K562 (cell line): ENCODE results near the gene SMIM17. TPM values are rescaled to one million over a fixed set of nuclear protein-coding genes. Genes with fewer than 3 reads are reported as not detected.

Source experiments
- ESRRA ChIP-seq: fragments of 450-650 bp; IDR thresholded peaks from 2 replicates; pipeline ENCODE4 v1.6.1; 2014; ENCODE audit warnings: low read depth, mild to moderate bottlenecking, moderate library complexity, borderline replicate concordance
- ETS1 ChIP-seq: conservative IDR thresholded peaks from 2 replicates; pipeline ENCODE4 v1.6.1; 2011; ENCODE audit warnings: low read depth, mild to moderate bottlenecking, low read length; ENCODE audit not compliant: control insufficient read depth
- FOXK1 ChIP-seq: sonication (generic); formaldehyde crosslinking; IDR thresholded peaks from 2 replicates; pipeline ENCODE4 v1.8.0; 2022; ENCODE audit warnings: missing genetic modification reagents, mild to moderate bottlenecking, borderline replicate concordance
- GATA2 ChIP-seq: sonication (generic); formaldehyde crosslinking; IDR thresholded peaks from 2 replicates; pipeline ENCODE4 v1.4.0; 2020; ENCODE audit warnings: mild to moderate bottlenecking, missing genetic modification reagents
- HNRNPUL1 ChIP-seq: fragments of 200-400 bp; formaldehyde crosslinking; IDR thresholded peaks from 2 replicates; pipeline ENCODE4 v1.6.1; 2017; ENCODE audit warnings: low read length
- MXI1 ChIP-seq: IDR thresholded peaks from 2 replicates; pipeline ENCODE4 v1.6.1; 2011; ENCODE audit warnings: low read depth, mild to moderate bottlenecking, improper control_type of control experiment, low read length
- RBM14 ChIP-seq: fragments of 200-400 bp; formaldehyde crosslinking; IDR thresholded peaks from 2 replicates; pipeline ENCODE4 v1.6.1; 2018; ENCODE audit warnings: low read depth, mild to moderate bottlenecking, low read length, moderate library complexity, borderline replicate concordance; ENCODE audit not compliant: insufficient read depth
- TBL1XR1 ChIP-seq, 2 experiments: IDR thresholded peaks; 2 replicates each; pipeline ENCODE4 v1.6.1; 2012; ENCODE audit warnings: improper control_type of control experiment in 2 of 2, low read length in 2 of 2, mild to moderate bottlenecking in 1 of 2
- TFAP4 ChIP-seq: sonication (generic); formaldehyde crosslinking; IDR thresholded peaks from 2 replicates; pipeline ENCODE4 v1.8.0; 2022; ENCODE audit warnings: missing genetic modification reagents, mild to moderate bottlenecking, moderate library complexity, borderline replicate concordance
- ZBTB40 ChIP-seq, 2 experiments: fragments of 450-650 bp in 1 of 2; sonication (generic) in 1 of 2; formaldehyde crosslinking in 1 of 2; IDR thresholded peaks; 2 replicates each; pipeline versions ENCODE4 v1.7.1 to v1.9.0; 2016 to 2022; ENCODE audit warnings: inconsistent platforms in 1 of 2, mild to moderate bottlenecking in 1 of 2, missing genetic modification reagents in 1 of 2
- ZNF766 ChIP-seq: fragments of 200-800 bp; sonication (Bioruptor generic); conservative IDR thresholded peaks from 2 replicates; pipeline ENCODE4 v1.6.1; 2016; ENCODE audit warnings: missing genetic modification characterization, missing compliant biosample characterization
- ZSCAN29 ChIP-seq: fragments of 450-650 bp; IDR thresholded peaks from 2 replicates; pipeline ENCODE4 v1.6.1; 2017
- polyA plus RNA-seq, 8 experiments: library from polyadenylated mRNA; depleted of rRNA in 4 of 8; stranded (reverse) in 5 of 8; unstranded in 3 of 8; fragments of >200 nt; fragmentation: Nextera tagmentation in 2 of 8; fragmentation: Illumina TruSeq in 1 of 8; extraction: Ambion mirVana in 2 of 8; extraction: Trizol in 1 of 8; gene quantifications; 2 replicates each; pipeline versions ENCODE4 v1.2.1 to v1.2.3, GENCODE V29; 2011 to 2014; ENCODE audit warnings: inconsistent platforms in 1 of 8, missing spikeins in 1 of 8
- total RNA-seq, 7 experiments: library from RNA; depleted of rRNA in 6 of 7; stranded (reverse); fragments of >200 nt in 6 of 7; fragmentation: Illumina TruSeq in 2 of 7; extraction: Trizol in 2 of 7; gene quantifications; 2 replicates each; pipeline versions ENCODE4 v1.2.1 to v1.2.3, GENCODE V29; 2011 to 2021; ENCODE audit warnings: low replicate concordance in 1 of 7
- TF ChIP-seq, protein P1 (sequence below): sonication (generic); formaldehyde crosslinking; IDR thresholded peaks from 2 replicates; pipeline ENCODE4 v1.8.0; 2022; ENCODE audit warnings: mild to moderate bottlenecking, missing genetic modification reagents, borderline replicate concordance

The SMIM17 gene
- total and polyA plus RNA-seq, 9 of the 15 experiments (the other 6 are each of a cell fraction or from before 2014, with no cell fraction given), result not detected

- TF ChIP-seq, protein P1, sequence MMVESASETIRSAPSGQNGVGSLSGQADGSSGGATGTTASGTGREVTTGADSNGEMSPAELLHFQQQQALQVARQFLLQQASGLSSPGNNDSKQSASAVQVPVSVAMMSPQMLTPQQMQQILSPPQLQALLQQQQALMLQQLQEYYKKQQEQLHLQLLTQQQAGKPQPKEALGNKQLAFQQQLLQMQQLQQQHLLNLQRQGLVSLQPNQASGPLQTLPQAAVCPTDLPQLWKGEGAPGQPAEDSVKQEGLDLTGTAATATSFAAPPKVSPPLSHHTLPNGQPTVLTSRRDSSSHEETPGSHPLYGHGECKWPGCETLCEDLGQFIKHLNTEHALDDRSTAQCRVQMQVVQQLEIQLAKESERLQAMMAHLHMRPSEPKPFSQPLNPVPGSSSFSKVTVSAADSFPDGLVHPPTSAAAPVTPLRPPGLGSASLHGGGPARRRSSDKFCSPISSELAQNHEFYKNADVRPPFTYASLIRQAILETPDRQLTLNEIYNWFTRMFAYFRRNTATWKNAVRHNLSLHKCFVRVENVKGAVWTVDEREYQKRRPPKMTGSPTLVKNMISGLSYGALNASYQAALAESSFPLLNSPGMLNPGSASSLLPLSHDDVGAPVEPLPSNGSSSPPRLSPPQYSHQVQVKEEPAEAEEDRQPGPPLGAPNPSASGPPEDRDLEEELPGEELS (CRISPR knock-in tag), result peak; percentile 66; the same call in 1 of the 2 replicates
- TF ChIP-seq GATA2 (CRISPR knock-in tag) (no peak), MXI1 (no peak), ESRRA (no peak), RBM14 (no peak), HNRNPUL1 (no peak), FOXK1 (peak; percentile 64; the same call in 1 of the 2 replicates), ETS1 (no peak), TFAP4 (CRISPR knock-in tag) (peak; percentile 81), ZBTB40 (IDR thresholded peaks at IDR 0.05) (peak; percentile 87), ZBTB40 (CRISPR knock-in tag; IDR thresholded peaks at IDR 0.05) (peak; percentile 31; the same call in 1 of the 2 replicates), ZNF766 (CRISPR knock-in tag) (peak; percentile 82), ZSCAN29 (no peak), TBL1XR1 (IDR thresholded peaks at IDR 0.05; ENCODE audit: low read length in 2 of 2) (no peak)
These were observed 4.9 kb upstream of the SMIM17 start (continued) for GRCh38 chr19:56637976-56638555.
